RWPE2 (cell line): Measurements from ENCODE around the gene CSTF3.
"Not testable (repeated sequence)": the region's sequence is repeated elsewhere in the genome, so short reads cannot be mapped to it uniquely, and the experiment has no call there.

Experiments
- ATAC-seq: fragments of 200-7000 bp; cut with Tn5 transposase; 3 replicates; pipeline ENCODE4 v1.9.1; 2021; ENCODE audit warnings: low read depth
- DNase-seq: peaks from one replicate; pipeline ENCODE4 v3.0.0-alpha.2; 2020; ENCODE audit warnings: low spot score
- H3K27ac ChIP-seq: fragments of 450-650 bp; 2 replicates; pipeline ENCODE4 v1.5.1; 2017; ENCODE audit warnings: mild to moderate bottlenecking; ENCODE audit not compliant: poor library complexity, severe bottlenecking
- H3K27me3 ChIP-seq: fragments of 250-450 bp; sonication (Bioruptor Pico); 2 replicates; pipeline ENCODE4 v1.5.1; 2021; ENCODE audit warnings: mild to moderate bottlenecking, moderate library complexity; ENCODE audit not compliant: insufficient read depth, poor library complexity, severe bottlenecking
- H3K36me3 ChIP-seq: fragments of 250-450 bp; sonication (Bioruptor Pico); 2 replicates; pipeline ENCODE4 v1.5.1; 2020; ENCODE audit warnings: low read depth, mild to moderate bottlenecking, moderate library complexity
- H3K4me1 ChIP-seq: fragments of 250-450 bp; sonication (Bioruptor Pico); 2 replicates; pipeline ENCODE4 v1.5.1; 2021; ENCODE audit warnings: mild to moderate bottlenecking, moderate library complexity; ENCODE audit not compliant: insufficient read depth, poor library complexity, severe bottlenecking
- H3K4me3 ChIP-seq: fragments of 250-450 bp; sonication (Bioruptor Pico); 2 replicates; pipeline ENCODE4 v1.5.1; 2021; ENCODE audit warnings: mild to moderate bottlenecking, moderate library complexity; ENCODE audit not compliant: severe bottlenecking
- H3K9me3 ChIP-seq: fragments of 250-450 bp; sonication (Bioruptor Pico); 2 replicates; pipeline ENCODE4 v1.5.1; 2021; ENCODE audit warnings: mild to moderate bottlenecking, moderate library complexity; ENCODE audit not compliant: severe bottlenecking
- TF ChIP-seq, protein P1 (sequence below): fragments of 450-650 bp; IDR thresholded peaks from one replicate; pipeline ENCODE4 v1.5.1; 2017; ENCODE audit warnings: mild to moderate bottlenecking, moderate library complexity; ENCODE audit not compliant: poor library complexity, severe bottlenecking

Gene CSTF3

DNA sequence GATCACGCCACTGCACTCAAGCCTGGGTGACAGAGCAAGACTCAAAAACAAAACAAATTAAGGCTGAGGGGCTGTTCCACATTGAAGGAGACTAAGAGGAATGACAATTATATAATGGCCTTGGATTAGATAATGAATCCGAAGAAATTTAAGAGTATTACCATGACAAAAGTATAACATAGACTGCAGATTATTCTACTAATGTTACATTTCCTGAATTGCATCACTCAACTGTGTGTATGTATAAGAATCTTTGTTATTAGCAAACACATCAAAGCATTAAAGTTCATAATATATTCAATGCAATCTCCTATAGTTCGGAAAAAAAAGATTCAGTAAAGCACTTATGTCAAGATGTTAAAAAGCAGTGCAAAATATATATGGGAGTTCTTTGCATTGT is 27.5 kb downstream of the CSTF3 start:
- no peak overlapping the region for H3K27ac ChIP-seq
- no peaks in the 10 kb centered on the region for H3K4me1 ChIP-seq
- no peak for ATAC-seq

DNA sequence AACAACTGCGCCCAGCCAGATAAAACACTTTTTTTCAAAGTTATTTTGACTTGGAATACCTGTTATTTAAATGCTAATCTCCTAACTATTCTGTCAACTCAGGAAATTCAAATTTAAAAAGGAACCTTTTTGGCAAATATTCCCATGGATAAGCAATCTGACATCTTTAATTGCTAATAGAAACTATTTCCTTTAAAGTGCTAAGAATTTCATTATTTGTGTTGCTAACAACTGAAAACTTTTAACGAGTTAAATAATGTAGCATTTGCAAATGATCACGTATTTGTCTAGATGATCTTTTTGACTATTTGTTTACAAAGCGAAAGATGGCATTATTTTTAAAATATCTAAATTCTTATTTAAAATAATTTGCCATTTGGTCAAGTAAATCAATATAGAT is 28.8 kb downstream of the CSTF3 start:
- no peaks in the 10 kb centered on the region for H3K4me1 ChIP-seq
- H3K27ac ChIP-seq: no peak overlapping the region
- no peak for ATAC-seq
- no peaks in the 10 kb centered on the region for H3K9me3 ChIP-seq
- no peak for DNase-seq
- TF ChIP-seq, protein P1, sequence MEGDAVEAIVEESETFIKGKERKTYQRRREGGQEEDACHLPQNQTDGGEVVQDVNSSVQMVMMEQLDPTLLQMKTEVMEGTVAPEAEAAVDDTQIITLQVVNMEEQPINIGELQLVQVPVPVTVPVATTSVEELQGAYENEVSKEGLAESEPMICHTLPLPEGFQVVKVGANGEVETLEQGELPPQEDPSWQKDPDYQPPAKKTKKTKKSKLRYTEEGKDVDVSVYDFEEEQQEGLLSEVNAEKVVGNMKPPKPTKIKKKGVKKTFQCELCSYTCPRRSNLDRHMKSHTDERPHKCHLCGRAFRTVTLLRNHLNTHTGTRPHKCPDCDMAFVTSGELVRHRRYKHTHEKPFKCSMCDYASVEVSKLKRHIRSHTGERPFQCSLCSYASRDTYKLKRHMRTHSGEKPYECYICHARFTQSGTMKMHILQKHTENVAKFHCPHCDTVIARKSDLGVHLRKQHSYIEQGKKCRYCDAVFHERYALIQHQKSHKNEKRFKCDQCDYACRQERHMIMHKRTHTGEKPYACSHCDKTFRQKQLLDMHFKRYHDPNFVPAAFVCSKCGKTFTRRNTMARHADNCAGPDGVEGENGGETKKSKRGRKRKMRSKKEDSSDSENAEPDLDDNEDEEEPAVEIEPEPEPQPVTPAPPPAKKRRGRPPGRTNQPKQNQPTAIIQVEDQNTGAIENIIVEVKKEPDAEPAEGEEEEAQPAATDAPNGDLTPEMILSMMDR: no peak
- no peaks in the 10 kb centered on the region for H3K27me3 ChIP-seq
- no peak overlapping the region for H3K4me3 ChIP-seq
- peaks cover 61% of the 10 kb centered on the region for H3K36me3 ChIP-seq

More for the DNA sequence above, 27.5 kb downstream of the CSTF3 start:
- Histone ChIP-seq H3K4me3 (no peak overlapping the region), H3K9me3 (no peaks in the 10 kb centered on the region), H3K36me3 (peaks cover 72% of the 10 kb centered on the region), H3K27me3 (no peaks in the 10 kb centered on the region)
- no peak for DNase-seq
- TF ChIP-seq, protein P1: no peak

- H3K27ac ChIP-seq: no peak overlapping the region
- no peak for DNase-seq
- H3K27me3 ChIP-seq: no peaks in the 10 kb centered on the region
- no peak overlapping the region for H3K4me3 ChIP-seq
- H3K9me3 ChIP-seq: no peaks in the 10 kb centered on the region
- TF ChIP-seq, protein P1: no peak
- peaks cover 32% of the 10 kb centered on the region for H3K36me3 ChIP-seq
- ATAC-seq: no peak
- no peaks in the 10 kb centered on the region for H3K4me1 ChIP-seq
These were observed 32.5 kb downstream of the CSTF3 start for GRCh38 chr11:33128739-33129138.

DNA sequence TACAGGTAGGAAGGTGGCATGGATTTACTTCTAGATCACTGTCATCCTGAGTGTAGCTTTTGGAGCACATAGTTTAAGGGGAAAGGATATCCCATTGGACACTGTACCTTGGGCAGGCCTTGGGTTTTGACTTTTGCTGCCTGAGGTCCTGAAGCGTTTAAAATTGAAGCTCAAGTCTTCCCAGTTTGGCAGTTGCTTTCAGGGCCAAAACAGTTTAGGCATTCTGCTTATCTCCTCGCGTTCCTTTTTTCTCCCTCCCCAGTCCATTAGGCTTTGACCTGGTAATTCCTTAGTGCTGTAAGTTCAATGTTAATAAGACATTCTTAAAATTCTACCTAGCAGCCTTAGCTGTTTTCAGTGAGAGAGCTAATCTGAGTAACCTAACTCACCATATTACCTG is 35.7 kb downstream of the CSTF3 start:
- H3K9me3 ChIP-seq: no peaks in the 10 kb centered on the region
- DNase-seq: no peak
- no peaks in the 10 kb centered on the region for H3K4me1 ChIP-seq
- TF ChIP-seq, protein P1: no peak
- ATAC-seq: peak; percentile 23; the same call in 1 of the 3 replicates
- no peak overlapping the region for H3K4me3 ChIP-seq
- H3K27me3 ChIP-seq: no peaks in the 10 kb centered on the region
- H3K27ac ChIP-seq: no peak overlapping the region
- peaks cover 24% of the 10 kb centered on the region for H3K36me3 ChIP-seq

DNA sequence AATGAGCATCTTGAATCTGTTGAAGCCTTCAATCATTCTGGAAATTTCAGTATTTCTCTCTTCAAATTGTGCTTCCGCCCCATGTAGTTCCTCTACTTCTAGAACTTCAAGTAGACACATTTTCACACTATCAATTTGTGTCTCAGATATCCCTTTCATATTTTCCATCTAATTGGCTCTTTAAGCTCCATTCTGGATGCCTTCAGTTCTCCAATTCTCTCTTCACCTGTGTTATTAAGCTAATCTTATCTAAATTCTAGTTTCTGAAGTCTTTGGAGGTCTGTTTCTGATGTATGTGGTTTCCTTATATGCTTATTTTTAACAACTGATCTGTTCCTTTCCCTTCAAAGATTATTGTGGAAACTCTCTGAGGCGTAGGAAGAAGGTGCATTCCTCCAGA is 36.3 kb downstream of the CSTF3 start:
- Histone ChIP-seq H3K36me3 (peaks cover 20% of the 10 kb centered on the region), H3K4me1 (no peaks in the 10 kb centered on the region), H3K9me3 (no peaks in the 10 kb centered on the region), H3K4me3 (no peak overlapping the region), H3K27ac (no peak overlapping the region), H3K27me3 (no peaks in the 10 kb centered on the region)
- TF ChIP-seq, protein P1: no peak
- DNase-seq (no peak), ATAC-seq (no peak)

DNA sequence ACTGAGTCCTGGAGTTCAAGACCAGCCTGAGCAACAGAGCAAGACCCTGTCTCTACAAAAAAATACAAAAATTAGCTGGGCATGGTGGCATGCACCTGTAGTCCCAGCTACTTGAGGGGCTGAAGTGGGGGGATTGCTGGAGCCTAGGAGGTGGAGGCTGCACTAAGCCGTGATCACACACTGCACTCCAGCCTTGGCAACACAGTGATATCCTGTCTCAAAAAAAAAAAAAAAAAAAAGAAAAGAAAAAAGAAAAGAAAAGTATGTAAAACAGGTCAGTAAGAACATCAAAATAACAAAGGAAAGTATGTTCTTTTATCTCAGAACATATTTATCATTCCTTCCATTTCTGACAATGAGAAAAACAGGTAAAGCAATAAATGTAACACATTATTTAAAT is 38.6 kb downstream of the CSTF3 start:
- DNase-seq, H3K27me3 ChIP-seq, H3K4me3 ChIP-seq, ATAC-seq, H3K4me1 ChIP-seq, H3K9me3 ChIP-seq, H3K27ac ChIP-seq: not testable (repeated sequence)
- H3K36me3 ChIP-seq: peaks cover 14% of the 10 kb centered on the region
